Endothelial cell of umbilical vein (primary cell): ENCODE data around the gene CD276. TPM values are rescaled to one million over a fixed set of nuclear protein-coding genes. Genes with fewer than 3 reads are reported as not detected.

Experiments used
- BruUV-seq: library from RNA; stranded (reverse); fragments of 400-500 nt; replicated peaks from 2 replicates; lab custom pipeline; 2021; lab: Mats Ljungman, UMichigan
- CTCF ChIA-PET: fragments of 300-600, 350-600 bp; sonication (Branson Sonifier 250); formaldehyde crosslinking; loops from one replicate; lab custom pipeline; 2021; ENCODE audit warnings: antibody characterized with exemption, inconsistent platforms; lab: Charles Lee
- POLR2A ChIA-PET: fragments of 300-600, 350-600 bp; sonication (Branson Sonifier 250); formaldehyde crosslinking; loops from one replicate; lab custom pipeline; 2021; ENCODE audit warnings: antibody characterized with exemption, inconsistent platforms; lab: Charles Lee
- DNase-seq: peaks from one replicate; pipeline ENCODE4 v3.0.0-alpha.2; 2011; ENCODE audit warnings: low read depth, low spot score
- FAIRE-seq: peaks from 2 replicates; lab custom pipeline; 2011; peaks lifted over from hg19 to GRCh38; lab: Jason Lieb, UNC
- H2AFZ ChIP-seq: 2 replicates; pipeline ENCODE4 v1.6.0; 2012; ENCODE audit warnings: low read depth, low read length, control low read depth, inconsistent platforms
- H3K27ac ChIP-seq: 2 replicates; pipeline ENCODE4 v1.5.1; 2011; ENCODE audit warnings: low read depth, mild to moderate bottlenecking, control low read depth, low read length, moderate library complexity; ENCODE audit not compliant: insufficient read depth
- H3K27me3 ChIP-seq, 2 experiments: 2 replicates each; pipeline versions ENCODE4 v1.6.0 to v1.6.1; 2011; ENCODE audit warnings: low read length in 2 of 2, mixed read lengths in 1 of 2; ENCODE audit not compliant: control insufficient read depth in 2 of 2, insufficient read depth in 2 of 2
- H3K36me3 ChIP-seq, 2 experiments: 2 replicates in 1 of 2; 3 replicates in 1 of 2; pipeline ENCODE4 v1.5.1; 2011; ENCODE audit warnings: low read length in 2 of 2, mild to moderate bottlenecking in 1 of 2, moderate library complexity in 1 of 2; ENCODE audit not compliant: control insufficient read depth in 2 of 2, insufficient read depth in 2 of 2; ENCODE audit errors: extremely low read depth in 1 of 2
- H3K4me1 ChIP-seq: 3 replicates; pipeline ENCODE4 v1.5.1; 2011; ENCODE audit warnings: mild to moderate bottlenecking, low read length; ENCODE audit not compliant: control insufficient read depth, insufficient read depth; ENCODE audit errors: extremely low read depth
- H3K4me2 ChIP-seq: 2 replicates; pipeline ENCODE4 v1.6.1; 2011; ENCODE audit warnings: low read length, control low read depth, mixed read lengths; ENCODE audit not compliant: insufficient read depth
- H3K4me3 ChIP-seq, 3 experiments: fragments of 200-600 bp in 1 of 3; sonication (generic), shearing (Covaris generic) in 1 of 3; replicated peaks in 1 of 3; 2 replicates each; pipeline ENCODE4 v1.5.1; 2011 to 2016; ENCODE audit warnings: control low read depth in 3 of 3, low read length in 3 of 3, mild to moderate bottlenecking in 2 of 3, inconsistent platforms in 1 of 3, low read depth in 1 of 3, moderate library complexity in 1 of 3; ENCODE audit not compliant: insufficient read depth in 1 of 3
- H3K79me2 ChIP-seq: 2 replicates; pipeline ENCODE4 v1.6.0; 2012; ENCODE audit warnings: low read length, inconsistent platforms; ENCODE audit not compliant: control insufficient read depth, insufficient read depth
- H3K9ac ChIP-seq: replicated peaks from 2 replicates; pipeline ENCODE3; 2011; ENCODE audit warnings: low read length, control low read depth; ENCODE audit not compliant: insufficient read depth; ENCODE audit errors: extremely low read depth
- H3K9me1 ChIP-seq: replicated peaks from 3 replicates; pipeline ENCODE4 v1.6.0; 2011; ENCODE audit warnings: mild to moderate bottlenecking, low read length; ENCODE audit not compliant: control insufficient read depth, insufficient read depth; ENCODE audit errors: extremely low read depth
- H3K9me3 ChIP-seq: replicated peaks from 2 replicates; pipeline ENCODE4 v1.5.1; 2012; ENCODE audit warnings: low read length, inconsistent platforms; ENCODE audit not compliant: control insufficient read depth, insufficient read depth
- H4K20me1 ChIP-seq: replicated peaks from 2 replicates; pipeline ENCODE3; 2011; ENCODE audit warnings: mild to moderate bottlenecking, low read length; ENCODE audit not compliant: control insufficient read depth, insufficient read depth; ENCODE audit errors: extremely low read depth
- CTCF ChIP-seq, 2 donors: IDR thresholded peaks; 1 replicate in 1 of 2; 2 replicates in 1 of 2; pipeline ENCODE4 v1.5.1; 2011; ENCODE audit warnings: low read length in 2 of 2, mild to moderate bottlenecking in 2 of 2, moderate library complexity in 2 of 2, control low read depth in 1 of 2, inconsistent platforms in 1 of 2, low read depth in 1 of 2; ENCODE audit not compliant: insufficient read depth in 1 of 2; ENCODE audit errors: extremely low read depth in 1 of 2
- EZH2 ChIP-seq: IDR thresholded peaks from 2 replicates; pipeline ENCODE4 v1.6.1; 2012; ENCODE audit warnings: borderline replicate concordance, low read depth, mild to moderate bottlenecking, moderate library complexity, low read length, inconsistent platforms; ENCODE audit not compliant: severe bottlenecking
- FOS ChIP-seq: IDR thresholded peaks from 2 replicates; pipeline ENCODE4 v1.6.1; 2011; ENCODE audit warnings: mild to moderate bottlenecking, low read length, moderate library complexity, borderline replicate concordance; ENCODE audit not compliant: insufficient read depth
- GATA2 ChIP-seq: IDR thresholded peaks from 2 replicates; pipeline ENCODE4 v1.7.0; 2011; ENCODE audit warnings: low read depth, mild to moderate bottlenecking, moderate library complexity, mixed read lengths, low read length; ENCODE audit not compliant: insufficient read length, insufficient read depth
- JUN ChIP-seq: IDR thresholded peaks from 2 replicates; pipeline ENCODE4 v1.6.1; 2011; ENCODE audit warnings: borderline replicate concordance, low read depth; ENCODE audit not compliant: insufficient read length, insufficient read depth
- MAX ChIP-seq: IDR thresholded peaks from 2 replicates; pipeline ENCODE4 v1.6.1; 2011; ENCODE audit not compliant: insufficient read depth, insufficient read length
- MYC ChIP-seq: IDR thresholded peaks from one replicate; pipeline ENCODE4 v1.6.1; 2011; ENCODE audit warnings: mild to moderate bottlenecking, low read depth, low read length
- POLR2A ChIP-seq: IDR thresholded peaks from 2 replicates; pipeline ENCODE4 v1.6.1; 2012; ENCODE audit warnings: low read depth, mild to moderate bottlenecking, control low read depth, low read length
- POLR2AphosphoS5 ChIP-seq: IDR thresholded peaks from 2 replicates; pipeline ENCODE4 v1.6.1; 2012; ENCODE audit warnings: low read depth, mild to moderate bottlenecking, control low read depth, low read length, moderate library complexity; ENCODE audit not compliant: insufficient read depth
- dilution Hi-C: fragments of 300-500 bp; cut with MboI; formaldehyde crosslinking; loops from one replicate; pipeline ENCODE4 v1.15.0; 2019; ENCODE audit warnings: low sequenced_read_pairs; ENCODE audit not compliant: extremely low pct_ligation_motif_present
- intact Hi-C: fragments of 100-400 bp; cut with micrococcal nuclease; formaldehyde crosslinking; loops from one replicate; pipeline ENCODE4 v1.10.0; 2022
- polyA plus RNA-seq, 4 experiments: library from polyadenylated mRNA; depleted of rRNA in 3 of 4; stranded (reverse) in 3 of 4; unstranded in 1 of 4; fragments of >200 nt; gene quantifications; 2 replicates each; pipeline versions ENCODE4 v1.2.1 to v1.2.3, GENCODE V29; 2011 to 2012; ENCODE audit warnings: missing spikeins in 1 of 4
- total RNA-seq: library from RNA; stranded (reverse); gene quantifications from 2 replicates; pipeline ENCODE4 v1.2.3, GENCODE V29; 2021

CD276 gene
- total and polyA plus RNA-seq, 2 donors (not counting 3 experiments of a cell fraction or from before 2014, with no cell fraction given), result 73.6 to 85.7 TPM

- FAIRE-seq (no peak), DNase-seq (no peak)
- ChIA-PET POLR2A (no interaction called here), CTCF (no interaction called here)
- H3K27ac ChIP-seq, result no peak overlapping the region
- dilution Hi-C loops, result no loop called here
- no peaks in the 10 kb centered on the region for H3K4me1 ChIP-seq
- no peaks in the 10 kb centered on the region for H3K9me1 ChIP-seq
- no peak overlapping the region for H3K9ac ChIP-seq
- no peaks in the 10 kb centered on the region for H3K36me3 ChIP-seq
- no peaks in the 10 kb centered on the region for H3K79me2 ChIP-seq
- no TSS peak for BruUV-seq
- peaks cover 14 to 18% of the 10 kb centered on the region in 2 experiments for H3K27me3 ChIP-seq
- H2AFZ ChIP-seq, result no peak overlapping the region
- intact Hi-C loops, result no loop called here
- H3K4me2 ChIP-seq, result no peak overlapping the region
- H4K20me1 ChIP-seq, result no peaks in the 10 kb centered on the region
- no peaks in the 10 kb centered on the region for H3K9me3 ChIP-seq
- TF ChIP-seq POLR2A, result no peak
- no peak for TF ChIP-seq FOS
- no peak for TF ChIP-seq POLR2AphosphoS5
- TF ChIP-seq MYC, result no peak
- TF ChIP-seq GATA2, result no peak
- no peak for TF ChIP-seq EZH2
- no peak for TF ChIP-seq MAX
- TF ChIP-seq CTCF (IDR thresholded peaks at IDR 0.05; ENCODE audit: extremely low read depth in 1 of 2, insufficient read depth in 1 of 2, low read depth in 1 of 2, low read length in 2 of 2), result no peak
- no peak for TF ChIP-seq JUN
- no peak overlapping the region for H3K4me3 ChIP-seq
Measured at GRCh38 chr15:73763931-73764330, 79.7 kb downstream of the CD276 start.

Other genes with a start within 250 kb of the CD276 start
- not detected in 2 replicates for gene REC114, start 241.2 kb upstream of the CD276 start, total RNA-seq
- gene REC114, start 241.2 kb upstream of the CD276 start, polyA plus RNA-seq, result not detected in 2 replicates
- 71.5 and 77.4 TPM in 2 replicates for gene NPTN, start 51.0 kb upstream of the CD276 start, total RNA-seq
- 67.0 and 81.3 TPM in 2 replicates for gene NPTN, start 51.0 kb upstream of the CD276 start, polyA plus RNA-seq
- 0.58 TPM in 1 of 2 replicates, not detected in the other for gene INSYN1, start 69.0 kb downstream of the CD276 start, total RNA-seq
- gene INSYN1, start 69.0 kb downstream of the CD276 start, polyA plus RNA-seq, result 0.18 and 0.29 TPM in 2 replicates
- not detected in 2 replicates for gene TBC1D21, start 189.2 kb downstream of the CD276 start, total RNA-seq
- not detected in 2 replicates for gene TBC1D21, start 189.2 kb downstream of the CD276 start, polyA plus RNA-seq
- gene LOXL1, start 242.1 kb downstream of the CD276 start, total RNA-seq, result 5.2 and 9.2 TPM in 2 replicates
- gene LOXL1, start 242.1 kb downstream of the CD276 start, polyA plus RNA-seq, result 14.4 and 19.3 TPM in 2 replicates